ENCODE data around the gene GALNS.

Gene GALNS

DNA sequence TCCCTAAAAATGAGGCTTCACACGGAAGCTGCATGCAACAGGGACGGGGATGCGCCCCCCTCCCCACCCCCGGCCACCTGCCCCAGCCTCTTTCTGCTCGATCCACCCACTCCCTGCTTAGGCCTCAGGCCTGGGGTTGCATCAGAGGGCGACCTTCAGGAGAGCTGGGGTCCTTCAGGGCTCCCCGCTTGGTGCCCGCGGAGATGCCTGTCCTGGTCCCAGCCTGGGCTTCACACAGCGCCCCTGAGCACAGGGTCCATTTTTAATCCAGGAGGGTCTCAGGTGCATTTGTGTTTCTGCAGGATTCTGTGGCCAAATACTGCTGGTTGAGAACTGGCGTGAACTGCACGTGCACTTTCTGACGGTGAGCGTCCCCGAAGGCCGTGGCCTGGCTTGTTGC, 37.6 kb downstream of the GALNS start:
- H3K23ac ChIP-seq (ENCODE audit: low read length in 2 of 2) = no peak overlapping the region
- DNase-seq = no peak
- H3K4me3 ChIP-seq (ENCODE audit: insufficient read depth in 1 of 2, low read depth in 1 of 2, low read length in 2 of 2) = no peak overlapping the region
- H3K4ac ChIP-seq (ENCODE audit: low read depth in 1 of 2, low read length in 2 of 2) = no peak overlapping the region
- no peak overlapping the region for H2AK5ac ChIP-seq (ENCODE audit: low read length, severe bottlenecking)
- WGBS = 85% methylated on average over 15 of the region's 16 CpGs
- no peak overlapping the region for H2BK12ac ChIP-seq (ENCODE audit: low read length in 2 of 2)
- no peaks in the 10 kb centered on the region for H3K9me3 ChIP-seq (ENCODE audit: control insufficient read depth, low read length)
- no peak overlapping the region for H3K9ac ChIP-seq (ENCODE audit: low read length)
- peaks cover 5% of the 10 kb centered on the region for H3K4me1 ChIP-seq (ENCODE audit: control insufficient read depth, insufficient read depth, low read depth, low read length)
- H3K4me2 ChIP-seq (ENCODE audit: low read length, poor library complexity, severe bottlenecking) = no peak overlapping the region
- H2BK5ac ChIP-seq (ENCODE audit: low read depth, low read length, poor library complexity, severe bottlenecking) = no peak overlapping the region
- H4K8ac ChIP-seq (ENCODE audit: low read length) = no peak overlapping the region
- no peaks in the 10 kb centered on the region for H3K79me1 ChIP-seq (replicated peaks; ENCODE audit: low read length, poor library complexity, severe bottlenecking)
- H3K27me3 ChIP-seq (ENCODE audit: control insufficient read depth in 1 of 2, insufficient read depth in 1 of 2, low read length in 2 of 2) = no peaks in the 10 kb centered on the region
- no peak overlapping the region for H3K27ac ChIP-seq (ENCODE audit: low read length, poor library complexity, severe bottlenecking)
- no peak overlapping the region for H2BK120ac ChIP-seq (ENCODE audit: low read depth, low read length)
- H3K18ac ChIP-seq (ENCODE audit: low read depth in 1 of 2, low read length in 2 of 2) = no peak overlapping the region
- no peak overlapping the region for H2BK15ac ChIP-seq (ENCODE audit: low read depth, poor library complexity, severe bottlenecking)
- no peak overlapping the region for H3K14ac ChIP-seq (ENCODE audit: low read length in 2 of 2)
- H2AFZ ChIP-seq (ENCODE audit: low read depth, low read length) = no peak overlapping the region
- H4K91ac ChIP-seq (ENCODE audit: low read length) = no peak overlapping the region
- H3K36me3 ChIP-seq (ENCODE audit: control insufficient read depth in 1 of 2, insufficient read depth in 2 of 2, low read depth in 1 of 2, low read length in 2 of 2) = peaks cover 17 to 43% of the 10 kb centered on the region in 2 experiments

DNA sequence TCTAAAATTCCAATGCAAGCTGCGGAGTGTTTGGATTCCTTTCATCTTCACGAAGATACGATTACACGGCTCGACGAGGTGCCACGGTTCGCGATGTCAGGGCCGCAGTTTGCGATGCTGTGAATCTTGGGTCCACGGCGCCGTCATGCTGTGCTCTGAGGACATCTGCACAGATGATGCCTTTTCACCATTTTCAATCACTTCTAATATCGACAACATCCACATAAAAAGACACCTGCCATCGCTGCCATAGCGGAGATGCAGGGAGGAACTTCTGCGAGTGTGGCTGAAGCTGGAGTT, 38.2 kb downstream of the GALNS start:
- H3K14ac ChIP-seq (ENCODE audit: low read length in 2 of 2) = no peak overlapping the region
- H3K18ac ChIP-seq (ENCODE audit: low read depth in 1 of 2, low read length in 2 of 2) = no peak overlapping the region
- H2BK15ac ChIP-seq (ENCODE audit: low read depth, poor library complexity, severe bottlenecking) = no peak overlapping the region
- no peak overlapping the region for H4K8ac ChIP-seq (ENCODE audit: low read length)
- no peak overlapping the region for H3K4me2 ChIP-seq (ENCODE audit: low read length, poor library complexity, severe bottlenecking)
- no peak overlapping the region for H4K91ac ChIP-seq (ENCODE audit: low read length)
- no peak overlapping the region for H2BK12ac ChIP-seq (ENCODE audit: low read length in 2 of 2)
- H3K4ac ChIP-seq (ENCODE audit: low read depth in 1 of 2, low read length in 2 of 2) = no peak overlapping the region
- H2BK5ac ChIP-seq (ENCODE audit: low read depth, low read length, poor library complexity, severe bottlenecking) = no peak overlapping the region
- H3K79me1 ChIP-seq (replicated peaks; ENCODE audit: low read length, poor library complexity, severe bottlenecking) = no peaks in the 10 kb centered on the region
- no peak overlapping the region for H3K4me3 ChIP-seq (ENCODE audit: insufficient read depth in 1 of 2, low read depth in 1 of 2, low read length in 2 of 2)
- H3K27ac ChIP-seq (ENCODE audit: low read length, poor library complexity, severe bottlenecking) = no peak overlapping the region
- H3K9me3 ChIP-seq (ENCODE audit: control insufficient read depth, low read length) = no peaks in the 10 kb centered on the region
- H3K23ac ChIP-seq (ENCODE audit: low read length in 2 of 2) = no peak overlapping the region
- H3K4me1 ChIP-seq (ENCODE audit: control insufficient read depth, insufficient read depth, low read depth, low read length) = peaks cover 5% of the 10 kb centered on the region
- 93% methylated on average over 18 of the region's 18 CpGs for WGBS
- no peak overlapping the region for H3K9ac ChIP-seq (ENCODE audit: low read length)
- no peak overlapping the region for H2AK5ac ChIP-seq (ENCODE audit: low read length, severe bottlenecking)
- H2BK120ac ChIP-seq (ENCODE audit: low read depth, low read length) = no peak overlapping the region
- H3K27me3 ChIP-seq (ENCODE audit: control insufficient read depth in 1 of 2, insufficient read depth in 1 of 2, low read length in 2 of 2) = no peaks in the 10 kb centered on the region
- H3K36me3 ChIP-seq (ENCODE audit: control insufficient read depth in 1 of 2, insufficient read depth in 2 of 2, low read depth in 1 of 2, low read length in 2 of 2) = peaks cover 16 to 37% of the 10 kb centered on the region in 2 experiments
- DNase-seq = no peak
- H2AFZ ChIP-seq (ENCODE audit: low read depth, low read length) = no peak overlapping the region

DNA sequence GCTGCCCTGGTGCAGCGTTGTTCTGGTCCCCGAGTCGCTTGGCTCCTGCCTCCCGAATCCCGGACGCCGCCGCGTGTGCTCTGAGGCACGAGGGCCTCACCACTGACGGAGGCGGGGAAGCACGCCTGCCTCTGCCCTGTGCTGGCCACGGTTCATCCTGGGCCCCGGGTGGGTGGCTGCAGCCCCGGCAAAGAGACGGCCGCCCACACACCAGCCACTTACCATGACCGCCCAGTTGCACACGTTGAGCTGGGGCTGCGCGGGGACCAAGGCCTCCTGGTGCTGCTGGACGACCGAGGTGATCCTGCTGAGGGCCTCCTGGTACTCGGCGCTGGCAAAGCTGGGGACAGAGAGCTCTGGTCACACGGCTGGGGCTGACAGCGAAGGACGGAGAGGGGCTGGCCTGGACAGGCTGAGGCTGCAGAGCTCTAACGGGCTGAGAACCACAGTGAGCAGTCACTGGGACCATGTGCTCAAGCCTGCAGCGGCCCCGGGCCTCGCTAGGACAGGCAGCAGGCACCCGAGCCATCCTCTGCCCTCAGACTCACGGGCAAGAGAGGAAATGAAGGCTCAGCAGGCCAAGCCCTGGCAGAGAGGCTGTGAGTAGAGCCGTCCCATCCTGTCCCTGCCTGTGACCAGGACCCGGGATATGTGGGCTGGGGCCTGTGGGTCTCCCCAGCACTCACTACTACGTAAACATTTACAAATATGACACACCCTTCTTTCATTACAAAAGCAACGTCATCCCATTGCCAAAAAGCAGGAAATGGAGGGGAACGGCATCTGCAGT, 38.8 kb downstream of the GALNS start:
- WGBS = 89% methylated on average over 40 of the region's 40 CpGs
- no peak overlapping the region for H2BK12ac ChIP-seq (ENCODE audit: low read length in 2 of 2)
- DNase-seq = no peak
- H3K9ac ChIP-seq (ENCODE audit: low read length) = no peak overlapping the region
- no peak overlapping the region for H3K18ac ChIP-seq (ENCODE audit: low read depth in 1 of 2, low read length in 2 of 2)
- no peaks in the 10 kb centered on the region for H3K9me3 ChIP-seq (ENCODE audit: control insufficient read depth, low read length)
- no peak overlapping the region for H3K23ac ChIP-seq (ENCODE audit: low read length in 2 of 2)
- H4K91ac ChIP-seq (ENCODE audit: low read length) = peak overlapping the region; percentile 18
- no peak overlapping the region for H2AFZ ChIP-seq (ENCODE audit: low read depth, low read length)
- H3K4me3 ChIP-seq (ENCODE audit: insufficient read depth in 1 of 2, low read depth in 1 of 2, low read length in 2 of 2) = no peak overlapping the region
- H3K4me2 ChIP-seq (ENCODE audit: low read length, poor library complexity, severe bottlenecking) = no peak overlapping the region
- H4K8ac ChIP-seq (ENCODE audit: low read length) = no peak overlapping the region
- H3K27ac ChIP-seq (ENCODE audit: low read length, poor library complexity, severe bottlenecking) = no peak overlapping the region
- H3K14ac ChIP-seq (ENCODE audit: low read length in 2 of 2) = no peak overlapping the region
- no peak overlapping the region for H2AK5ac ChIP-seq (ENCODE audit: low read length, severe bottlenecking)
- H3K27me3 ChIP-seq (ENCODE audit: control insufficient read depth in 1 of 2, insufficient read depth in 1 of 2, low read length in 2 of 2) = no peaks in the 10 kb centered on the region
- H2BK15ac ChIP-seq (ENCODE audit: low read depth, poor library complexity, severe bottlenecking) = no peak overlapping the region
- no peaks in the 10 kb centered on the region for H3K79me1 ChIP-seq (replicated peaks; ENCODE audit: low read length, poor library complexity, severe bottlenecking)
- peaks cover 14 to 36% of the 10 kb centered on the region in 2 experiments for H3K36me3 ChIP-seq (ENCODE audit: control insufficient read depth in 1 of 2, insufficient read depth in 2 of 2, low read depth in 1 of 2, low read length in 2 of 2)
- H2BK120ac ChIP-seq (ENCODE audit: low read depth, low read length) = no peak overlapping the region
- H2BK5ac ChIP-seq (ENCODE audit: low read depth, low read length, poor library complexity, severe bottlenecking) = no peak overlapping the region
- peaks cover 5% of the 10 kb centered on the region for H3K4me1 ChIP-seq (ENCODE audit: control insufficient read depth, insufficient read depth, low read depth, low read length)
- H3K4ac ChIP-seq (ENCODE audit: low read depth in 1 of 2, low read length in 2 of 2) = no peak overlapping the region

DNA sequence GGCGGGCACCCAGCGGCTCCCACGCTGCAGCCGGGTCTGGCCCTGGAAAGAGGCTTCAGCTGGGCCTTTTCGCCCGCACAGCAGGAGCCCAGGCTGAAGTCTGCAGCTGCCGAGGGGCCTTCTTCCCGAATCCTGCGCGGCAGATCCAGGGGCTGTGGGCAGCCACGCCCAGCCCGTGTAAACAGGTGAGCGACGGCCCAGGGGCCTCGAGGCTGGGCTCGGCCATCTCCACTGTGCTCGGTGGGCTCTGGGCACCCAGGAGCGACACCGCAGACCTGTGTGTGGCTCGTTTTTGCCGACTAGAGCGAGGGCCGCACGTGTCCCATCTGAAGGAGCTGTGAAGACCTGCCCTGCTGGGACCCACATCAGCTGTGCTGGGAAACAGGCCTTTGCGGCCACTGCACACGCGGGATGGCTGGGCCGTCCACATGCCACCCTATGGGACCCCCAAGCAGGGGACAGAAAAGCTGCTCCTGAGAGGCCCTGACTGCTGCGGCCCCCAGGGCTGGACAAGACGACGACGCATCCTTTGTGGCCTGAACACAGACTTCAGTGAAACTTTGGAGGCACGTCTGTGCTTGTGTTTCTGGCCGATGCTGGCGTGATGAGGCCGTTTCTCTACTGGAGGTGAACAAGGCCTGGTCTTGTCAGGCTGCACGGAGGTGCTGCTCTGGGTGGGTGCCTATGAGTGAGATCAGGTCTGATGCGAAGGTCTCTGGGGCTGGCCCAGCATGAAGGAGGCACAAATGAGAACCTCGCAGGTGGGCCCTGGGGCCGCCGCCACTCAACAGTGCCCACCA, 39.8 kb downstream of the GALNS start:
- H2BK120ac ChIP-seq (ENCODE audit: low read depth, low read length) = no peak overlapping the region
- no peak for DNase-seq
- no peak overlapping the region for H2AFZ ChIP-seq (ENCODE audit: low read depth, low read length)
- peaks cover 12% of the 10 kb centered on the region for H3K4me1 ChIP-seq (ENCODE audit: control insufficient read depth, insufficient read depth, low read depth, low read length)
- no peak overlapping the region for H2BK15ac ChIP-seq (ENCODE audit: low read depth, poor library complexity, severe bottlenecking)
- H3K36me3 ChIP-seq (ENCODE audit: control insufficient read depth in 1 of 2, insufficient read depth in 2 of 2, low read depth in 1 of 2, low read length in 2 of 2) = peaks cover 4 to 25% of the 10 kb centered on the region in 2 experiments
- H2AK5ac ChIP-seq (ENCODE audit: low read length, severe bottlenecking) = no peak overlapping the region
- H2BK5ac ChIP-seq (ENCODE audit: low read depth, low read length, poor library complexity, severe bottlenecking) = no peak overlapping the region
- H3K4me3 ChIP-seq (ENCODE audit: insufficient read depth in 1 of 2, low read depth in 1 of 2, low read length in 2 of 2) = no peak overlapping the region
- H2BK12ac ChIP-seq (ENCODE audit: low read length in 2 of 2) = no peak overlapping the region
- H4K8ac ChIP-seq (ENCODE audit: low read length) = no peak overlapping the region
- H3K27me3 ChIP-seq (ENCODE audit: control insufficient read depth in 1 of 2, insufficient read depth in 1 of 2, low read length in 2 of 2) = no peaks in the 10 kb centered on the region
- no peak overlapping the region for H3K18ac ChIP-seq (ENCODE audit: low read depth in 1 of 2, low read length in 2 of 2)
- WGBS = 92% methylated on average over 41 of the region's 41 CpGs
- no peaks in the 10 kb centered on the region for H3K79me1 ChIP-seq (replicated peaks; ENCODE audit: low read length, poor library complexity, severe bottlenecking)
- no peak overlapping the region for H3K4ac ChIP-seq (ENCODE audit: low read depth in 1 of 2, low read length in 2 of 2)
- no peak overlapping the region for H4K91ac ChIP-seq (ENCODE audit: low read length)
- H3K27ac ChIP-seq (ENCODE audit: low read length, poor library complexity, severe bottlenecking) = no peak overlapping the region
- no peak overlapping the region for H3K4me2 ChIP-seq (ENCODE audit: low read length, poor library complexity, severe bottlenecking)
- H3K14ac ChIP-seq (ENCODE audit: low read length in 2 of 2) = no peak overlapping the region
- no peak overlapping the region for H3K23ac ChIP-seq (ENCODE audit: low read length in 2 of 2)
- H3K9me3 ChIP-seq (ENCODE audit: control insufficient read depth, low read length) = no peaks in the 10 kb centered on the region
- H3K9ac ChIP-seq (ENCODE audit: low read length) = no peak overlapping the region
